HEK293T (cell line): ENCODE measurements around the gene GRM7.

Experiments used
- CTCF ChIA-PET: fragments of 350-600 bp; formaldehyde crosslinking; extraction: SDS; loops from one replicate; lab custom pipeline; 2021; ENCODE audit warnings: antibody characterized with exemption, inconsistent platforms; lab: Yijun Ruan, JAX
- POLR2A ChIA-PET: fragments of 350-600 bp; formaldehyde crosslinking; extraction: SDS; loops from one replicate; lab custom pipeline; 2020; ENCODE audit warnings: antibody characterized with exemption, inconsistent platforms; lab: Yijun Ruan, JAX
- DNase-seq: peaks from one replicate; pipeline ENCODE4 v3.0.0; 2012; ENCODE audit warnings: mixed read lengths; ENCODE audit errors: extremely low spot score
- ARNT ChIP-seq: fragments of 450-650 bp; IDR thresholded peaks from 2 replicates; pipeline ENCODE4 v1.6.1; 2017; ENCODE audit warnings: mild to moderate bottlenecking
- BHLHE40 ChIP-seq: fragments of 450-650 bp; IDR thresholded peaks from 2 replicates; pipeline ENCODE4 v1.6.1; 2016; ENCODE audit warnings: mild to moderate bottlenecking, moderate library complexity, borderline replicate concordance
- CTBP1 ChIP-seq: fragments of 450-650 bp; IDR thresholded peaks from 2 replicates; pipeline ENCODE4 v1.6.1; 2016; ENCODE audit warnings: borderline replicate concordance
- ELF4 ChIP-seq: fragments of 450-650 bp; IDR thresholded peaks from 2 replicates; pipeline ENCODE4 v1.6.1; 2017; ENCODE audit warnings: antibody characterized with exemption
- FOXA1 ChIP-seq: fragments of 450-650 bp; IDR thresholded peaks from 2 replicates; pipeline ENCODE4 v1.6.1; 2016; ENCODE audit warnings: mild to moderate bottlenecking
- FOXK2 ChIP-seq: fragments of 450-650 bp; IDR thresholded peaks from 2 replicates; pipeline ENCODE4 v1.6.1; 2016; ENCODE audit warnings: mild to moderate bottlenecking
- FOXM1 ChIP-seq: fragments of 450-650 bp; IDR thresholded peaks from 2 replicates; pipeline ENCODE4 v1.6.1; 2017; ENCODE audit warnings: mild to moderate bottlenecking, borderline replicate concordance
- HDGF ChIP-seq: fragments of 450-650 bp; IDR thresholded peaks from 2 replicates; pipeline ENCODE4 v1.6.1; 2017; ENCODE audit warnings: antibody characterized with exemption, borderline replicate concordance
- L3MBTL2 ChIP-seq: fragments of 450-650 bp; conservative IDR thresholded peaks from 2 replicates; pipeline ENCODE4 v1.6.1; 2016; ENCODE audit warnings: mild to moderate bottlenecking
- LEF1 ChIP-seq: fragments of 450-650 bp; IDR thresholded peaks from 2 replicates; pipeline ENCODE4 v1.6.1; 2017; ENCODE audit warnings: mild to moderate bottlenecking, borderline replicate concordance
- NFRKB ChIP-seq: fragments of 450-650 bp; IDR thresholded peaks from 2 replicates; pipeline ENCODE4 v1.6.1; 2016; ENCODE audit warnings: mild to moderate bottlenecking, moderate library complexity
- SP1 ChIP-seq: fragments of 450-650 bp; IDR thresholded peaks from 2 replicates; pipeline ENCODE4 v1.6.1; 2017
- SUZ12 ChIP-seq: fragments of 450-650 bp; IDR thresholded peaks from 2 replicates; pipeline ENCODE4 v1.6.1; 2016; ENCODE audit warnings: mild to moderate bottlenecking
- TARDBP ChIP-seq: fragments of 450-650 bp; IDR thresholded peaks from 2 replicates; pipeline ENCODE4 v1.6.1; 2016
- ZNF384 ChIP-seq: fragments of 450-650 bp; IDR thresholded peaks from 2 replicates; pipeline ENCODE4 v1.6.1; 2016
- TF ChIP-seq, protein P1 (sequence below): fragments of 450-650 bp; IDR thresholded peaks from 2 replicates; pipeline ENCODE4 v1.6.1; 2016

GRM7 gene

DNA sequence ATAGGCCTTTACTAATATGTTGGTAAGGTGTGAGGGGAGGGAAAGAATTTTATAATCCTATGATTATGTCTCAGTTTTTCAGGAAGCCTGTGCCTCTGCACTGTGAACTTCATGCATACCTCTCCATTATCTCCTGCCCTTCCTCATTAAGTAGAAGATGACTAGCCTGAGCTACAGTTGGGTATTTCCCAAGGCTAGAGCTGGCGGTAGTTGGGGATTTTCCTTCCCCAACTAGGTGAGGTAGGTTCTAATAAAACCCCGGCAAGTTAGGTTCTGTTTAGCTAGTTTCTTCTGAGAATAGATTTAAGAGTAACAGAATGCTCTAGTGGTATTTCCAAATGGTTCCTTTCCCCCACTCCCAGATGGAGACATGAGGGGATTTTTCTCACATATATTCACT is 414.5 kb downstream of the GRM7 start:
- CTCF ChIA-PET = no interaction called here
- POLR2A ChIA-PET = no interaction called here
- DNase-seq = no peak
- TF ChIP-seq ARNT = no peak
- no peak for TF ChIP-seq ELF4
- no peak for TF ChIP-seq L3MBTL2
- TF ChIP-seq, protein P1, sequence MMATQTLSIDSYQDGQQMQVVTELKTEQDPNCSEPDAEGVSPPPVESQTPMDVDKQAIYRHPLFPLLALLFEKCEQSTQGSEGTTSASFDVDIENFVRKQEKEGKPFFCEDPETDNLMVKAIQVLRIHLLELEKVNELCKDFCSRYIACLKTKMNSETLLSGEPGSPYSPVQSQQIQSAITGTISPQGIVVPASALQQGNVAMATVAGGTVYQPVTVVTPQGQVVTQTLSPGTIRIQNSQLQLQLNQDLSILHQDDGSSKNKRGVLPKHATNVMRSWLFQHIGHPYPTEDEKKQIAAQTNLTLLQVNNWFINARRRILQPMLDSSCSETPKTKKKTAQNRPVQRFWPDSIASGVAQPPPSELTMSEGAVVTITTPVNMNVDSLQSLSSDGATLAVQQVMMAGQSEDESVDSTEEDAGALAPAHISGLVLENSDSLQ = no peak

DNA sequence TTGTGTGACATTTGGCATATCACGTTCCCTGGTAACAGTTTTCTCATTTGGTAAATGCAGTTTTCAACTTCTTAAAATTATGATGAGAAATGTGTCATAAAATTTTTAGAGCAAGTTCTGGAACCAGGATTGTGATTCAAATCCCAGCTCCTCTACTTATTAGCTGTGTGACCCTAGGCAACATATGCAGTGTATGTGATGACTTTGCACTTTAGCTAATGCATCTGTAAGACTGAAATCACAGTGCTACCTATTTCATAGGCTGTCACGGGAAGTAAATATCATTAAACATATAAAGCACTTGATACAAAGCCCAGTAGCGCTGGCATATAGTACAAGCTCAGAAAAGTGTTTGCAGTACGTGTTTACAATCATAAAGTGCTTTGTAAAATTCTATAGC is 419.4 kb downstream of the GRM7 start:
- TF ChIP-seq L3MBTL2 (no peak), TARDBP (no peak), NFRKB (no peak), ZNF384 (no peak), HDGF (no peak), CTBP1 (no peak), ARNT (no peak), SP1 (no peak), ELF4 (no peak), FOXM1 (no peak), SUZ12 (no peak), LEF1 (no peak), FOXA1 (no peak), FOXK2 (no peak), BHLHE40 (no peak)
- TF ChIP-seq, protein P1 = no peak
- DNase-seq = no peak
- ChIA-PET POLR2A (no interaction called here), CTCF (no interaction called here)

DNA sequence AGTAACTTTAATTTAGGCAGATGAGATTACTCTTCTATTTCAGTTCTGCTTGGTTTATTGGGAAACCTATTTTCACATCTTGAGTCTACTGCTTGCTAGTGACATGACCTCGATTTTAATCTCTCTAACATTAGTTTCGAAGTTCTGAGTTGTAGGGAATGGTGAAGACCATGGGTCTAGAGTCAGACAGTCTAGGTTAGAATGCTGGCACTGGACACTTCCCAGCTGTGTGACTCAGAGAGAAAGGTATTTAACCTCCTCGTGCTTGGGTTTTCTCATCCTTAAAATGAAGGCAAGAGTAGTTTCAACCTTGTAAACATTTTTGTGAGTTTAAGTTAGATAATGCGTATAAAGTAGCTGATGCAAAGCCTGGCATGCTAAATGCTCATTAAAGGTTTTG is 422.1 kb downstream of the GRM7 start:
- no peak for DNase-seq
- CTCF ChIA-PET = no interaction called here
- POLR2A ChIA-PET = no interaction called here
- no peak for TF ChIP-seq FOXM1
- no peak for TF ChIP-seq TARDBP
- TF ChIP-seq, protein P1 = no peak
- no peak for TF ChIP-seq L3MBTL2

DNA sequence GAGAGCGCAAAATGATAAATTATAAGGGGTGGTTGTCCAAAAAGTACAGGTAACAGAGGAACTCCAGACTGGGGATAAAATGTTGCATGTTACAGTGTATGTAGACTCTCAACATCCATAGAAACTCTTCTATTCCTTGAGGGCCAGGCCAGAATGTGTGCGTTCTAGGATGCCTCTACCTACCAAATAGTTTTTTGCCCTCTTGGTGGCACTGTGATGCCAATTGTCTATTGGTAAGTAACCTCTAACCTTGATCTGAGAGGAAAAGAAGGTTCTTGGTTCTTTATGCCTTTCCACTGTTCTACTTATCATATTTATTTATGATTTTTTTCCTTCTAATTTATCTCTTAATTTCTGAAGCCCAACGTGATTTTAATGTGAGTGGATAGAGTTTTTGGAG is 424.6 kb downstream of the GRM7 start:
- ChIA-PET POLR2A (no interaction called here), CTCF (no interaction called here)
- DNase-seq = no peak
- TF ChIP-seq ARNT = no peak
- no peak for TF ChIP-seq SUZ12

DNA sequence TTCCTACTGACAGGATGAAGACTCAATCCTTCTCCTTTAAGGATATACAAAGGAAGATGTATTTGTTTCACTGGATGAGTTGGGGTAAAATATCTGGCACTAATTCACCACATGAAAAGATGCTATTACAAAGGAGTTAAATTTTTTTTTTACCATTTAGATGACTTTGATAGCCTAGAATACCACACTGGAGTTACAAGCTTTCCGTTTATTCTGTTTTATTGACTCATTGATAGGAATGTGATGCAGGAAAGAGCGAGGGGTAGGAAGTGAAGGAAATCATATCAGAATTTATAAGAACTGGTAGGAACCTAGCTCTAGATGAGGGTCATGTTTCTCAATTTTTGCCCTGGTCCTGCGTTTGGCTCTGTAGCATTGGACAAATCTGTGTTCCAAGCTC is 427.2 kb downstream of the GRM7 start:
- POLR2A ChIA-PET = no interaction called here
- CTCF ChIA-PET = no interaction called here
- TF ChIP-seq NFRKB (no peak), FOXA1 (no peak), ELF4 (no peak), CTBP1 (no peak), ARNT (no peak), L3MBTL2 (no peak), SP1 (no peak), FOXK2 (no peak), SUZ12 (no peak), FOXM1 (no peak), TARDBP (no peak), ZNF384 (no peak), LEF1 (no peak), HDGF (no peak), BHLHE40 (no peak)
- TF ChIP-seq, protein P1 = no peak
- no peak for DNase-seq

DNA sequence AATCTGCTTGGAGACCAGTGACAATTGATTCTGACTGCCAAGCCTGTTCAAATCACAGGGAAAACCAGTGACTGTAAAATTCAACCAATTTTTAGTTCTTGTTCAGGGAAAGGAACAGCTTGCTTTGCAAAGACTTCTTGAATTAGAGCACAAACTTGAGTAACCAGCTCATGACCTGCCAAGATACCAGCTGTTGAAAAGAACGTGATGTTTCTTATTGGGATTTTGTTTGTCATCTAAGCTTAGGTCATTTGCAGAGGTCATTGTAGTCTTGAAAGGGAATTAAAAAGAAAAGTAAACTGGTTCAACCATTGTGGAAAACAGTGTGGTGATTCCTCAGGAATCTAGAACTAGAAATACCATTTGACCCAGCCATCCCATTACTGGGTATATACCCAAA is 428.2 kb downstream of the GRM7 start:
- CTCF ChIA-PET = no interaction called here
- POLR2A ChIA-PET = no interaction called here
- no peak for DNase-seq
- TF ChIP-seq ZNF384 (no peak), BHLHE40 (no peak), NFRKB (no peak), ARNT (no peak), TARDBP (no peak), CTBP1 (no peak), L3MBTL2 (no peak), ELF4 (no peak), HDGF (no peak), FOXM1 (no peak), SUZ12 (no peak), FOXA1 (no peak), SP1 (no peak), LEF1 (no peak), FOXK2 (no peak)
- TF ChIP-seq, protein P1 = no peak
